Measurements from ENCODE around the gene TAF1B. TPM values are rescaled to one million over a fixed set of nuclear protein-coding genes. Genes with fewer than 3 reads are reported as not detected.

Gene TAF1B
- total and polyA plus RNA-seq, 2 donors (not counting 3 experiments of a cell fraction or from before 2014, with no cell fraction given), result 6.3 to 29.4 TPM

- Histone ChIP-seq H3K27me3 (ENCODE audit: control insufficient read depth in 2 of 2, insufficient read depth in 2 of 2, low read length in 2 of 2) (no peaks in the 10 kb centered on the region), H3K9me1 (replicated peaks; ENCODE audit: control insufficient read depth, extremely low read depth, insufficient read depth, low read length) (no peaks in the 10 kb centered on the region), H3K79me2 (ENCODE audit: control insufficient read depth, insufficient read depth, low read length) (no peaks in the 10 kb centered on the region), H3K4me3 (replicated peaks in 1 of 3; ENCODE audit: insufficient read depth in 1 of 3, low read depth in 1 of 3, low read length in 3 of 3) (no peak overlapping the region), H4K20me1 (replicated peaks; ENCODE audit: control insufficient read depth, extremely low read depth, insufficient read depth, low read length) (no peaks in the 10 kb centered on the region), H2AFZ (ENCODE audit: low read depth, low read length) (no peak overlapping the region), H3K27ac (ENCODE audit: insufficient read depth, low read depth, low read length) (no peak overlapping the region), H3K4me2 (ENCODE audit: insufficient read depth, low read length) (no peak overlapping the region), H3K9ac (replicated peaks; ENCODE audit: extremely low read depth, insufficient read depth, low read length) (no peak overlapping the region), H3K9me3 (replicated peaks; ENCODE audit: control insufficient read depth, insufficient read depth, low read length) (no peaks in the 10 kb centered on the region), H3K4me1 (ENCODE audit: control insufficient read depth, extremely low read depth, insufficient read depth, low read length) (peaks cover 6% of the 10 kb centered on the region), H3K36me3 (ENCODE audit: control insufficient read depth in 2 of 2, extremely low read depth in 1 of 2, insufficient read depth in 2 of 2, low read length in 2 of 2) (no peaks in the 10 kb centered on the region)
- BruUV-seq (replicated peaks), result no TSS peak
- CTCF ChIA-PET, result interaction anchor here (1.0 to 5.5 kb wide), 23 partner anchors 11 to 314 kb away, joined by 3 to 161 read pairs (median 13); partner anchors contain the start of genes KLF11 and TAF1B
- dilution Hi-C loops (cut with MboI; ENCODE audit: extremely low pct_ligation_motif_present, low sequenced_read_pairs), result loop anchor here (25.0 kb wide), 1 partner anchor 149 kb away; the partner anchor contains the start of gene GRHL1
- FAIRE-seq (no peak), DNase-seq (ENCODE audit: low read depth, low spot score) (no peak)
- intact Hi-C loops (cut with micrococcal nuclease), result loop anchor here (1.0 to 5.0 kb wide), 6 partner anchors 104 to 624 kb away; no protein-coding TSS in a partner anchor
- POLR2A ChIA-PET, result interaction anchor here (1.1 kb wide), 1 partner anchor 236 kb away, joined by 4 read pairs; no protein-coding TSS in a partner anchor
- TF ChIP-seq JUN (IDR thresholded peaks at IDR 0.05; ENCODE audit: borderline replicate concordance, insufficient read depth, insufficient read length, low read depth) (no peak), MYC (IDR thresholded peaks at IDR 0.05; ENCODE audit: low read depth, low read length) (no peak), GATA2 (IDR thresholded peaks at IDR 0.05; ENCODE audit: insufficient read depth, insufficient read length, low read depth, low read length) (no peak)
Measured at GRCh38 chr2:9812945-9813311, 30.3 kb upstream of the TAF1B start.

- Histone ChIP-seq H4K20me1 (replicated peaks; ENCODE audit: control insufficient read depth, extremely low read depth, insufficient read depth, low read length) (no peaks in the 10 kb centered on the region), H3K36me3 (ENCODE audit: control insufficient read depth in 2 of 2, extremely low read depth in 1 of 2, insufficient read depth in 2 of 2, low read length in 2 of 2) (no peaks in the 10 kb centered on the region), H2AFZ (ENCODE audit: low read depth, low read length) (peak overlapping the region; percentile 55), H3K27me3 (ENCODE audit: control insufficient read depth in 2 of 2, insufficient read depth in 2 of 2, low read length in 2 of 2) (no peaks in the 10 kb centered on the region), H3K9me3 (replicated peaks; ENCODE audit: control insufficient read depth, insufficient read depth, low read length) (no peaks in the 10 kb centered on the region), H3K27ac (ENCODE audit: insufficient read depth, low read depth, low read length) (no peak overlapping the region), H3K4me1 (ENCODE audit: control insufficient read depth, extremely low read depth, insufficient read depth, low read length) (peaks cover 6% of the 10 kb centered on the region), H3K4me3 (replicated peaks in 1 of 3; ENCODE audit: insufficient read depth in 1 of 3, low read depth in 1 of 3, low read length in 3 of 3) (no peak overlapping the region), H3K79me2 (ENCODE audit: control insufficient read depth, insufficient read depth, low read length) (no peaks in the 10 kb centered on the region), H3K4me2 (ENCODE audit: insufficient read depth, low read length) (no peak overlapping the region), H3K9ac (replicated peaks; ENCODE audit: extremely low read depth, insufficient read depth, low read length) (no peak overlapping the region), H3K9me1 (replicated peaks; ENCODE audit: control insufficient read depth, extremely low read depth, insufficient read depth, low read length) (no peaks in the 10 kb centered on the region)
- ChIA-PET POLR2A (no interaction called here), CTCF (interaction anchor here (0.6 to 5.5 kb wide), 64 partner anchors 9 to 622 kb away, joined by 3 to 161 read pairs (median 5); partner anchors contain the start of genes KLF11, TAF1B and YWHAQ)
- peak; percentile 61 for DNase-seq (ENCODE audit: low read depth, low spot score)
- TF ChIP-seq JUN (IDR thresholded peaks at IDR 0.05; ENCODE audit: borderline replicate concordance, insufficient read depth, insufficient read length, low read depth), result no peak
- TF ChIP-seq GATA2 (IDR thresholded peaks at IDR 0.05; ENCODE audit: insufficient read depth, insufficient read length, low read depth, low read length), result no peak
- peak; percentile 96 to 97 for TF ChIP-seq CTCF (IDR thresholded peaks at IDR 0.05; ENCODE audit: extremely low read depth in 1 of 2, insufficient read depth in 1 of 2, low read depth in 1 of 2, low read length in 2 of 2)
- BruUV-seq (replicated peaks), result no TSS peak
- intact Hi-C loops (cut with micrococcal nuclease) (loop anchor here (1.0 to 5.0 kb wide), 6 partner anchors 104 to 624 kb away; no protein-coding TSS in a partner anchor), dilution Hi-C loops (cut with MboI; ENCODE audit: extremely low pct_ligation_motif_present, low sequenced_read_pairs) (loop anchor here (25.0 kb wide), 1 partner anchor 149 kb away; the partner anchor contains the start of gene GRHL1)
- peak; percentile 87 for FAIRE-seq
Measured at GRCh38 chr2:9813312-9814128, 29.8 kb upstream of the TAF1B start.

All from endothelial cell of umbilical vein (primary cell).